Caco-2 (cell line): ENCODE measurements around the gene TESMIN. TPM values are rescaled to one million over a fixed set of nuclear protein-coding genes. Genes with fewer than 3 reads are reported as not detected.

Experiments
- BruUV-seq: library from RNA; stranded (reverse); fragments of 400-500 nt; replicated peaks from 2 replicates; lab custom pipeline; 2021; lab: Mats Ljungman, UMichigan
- CTCF ChIA-PET: fragments of 300-600 bp; sonication (Branson Sonifier 250); formaldehyde crosslinking; loops from one replicate; lab custom pipeline; 2022; ENCODE audit warnings: antibody characterized with exemption; lab: Charles Lee
- POLR2A ChIA-PET: fragments of 300-600 bp; sonication (Branson Sonifier 250); formaldehyde crosslinking; loops from one replicate; lab custom pipeline; 2022; ENCODE audit warnings: antibody characterized with exemption; lab: Charles Lee
- DNase-seq, 2 experiments: peaks; one replicate each; pipeline versions ENCODE4 v3.0.0 to v3.0.0-alpha.2; 2020 to 2022
- H3K27me3 ChIP-seq: replicated peaks from 2 replicates; pipeline ENCODE4 v1.6.0; 2011; ENCODE audit warnings: low read length; ENCODE audit not compliant: control insufficient read depth, insufficient read depth
- H3K36me3 ChIP-seq: 2 replicates; pipeline ENCODE4 v1.5.1; 2011; ENCODE audit warnings: low read length; ENCODE audit not compliant: control insufficient read depth, insufficient read depth
- H3K4me1 ChIP-seq: fragments of 250-450 bp; sonication (Bioruptor Pico); 2 replicates; pipeline ENCODE4 v1.5.1; 2020; ENCODE audit warnings: mild to moderate bottlenecking
- H3K4me3 ChIP-seq: 2 replicates; pipeline ENCODE4 v1.5.1; 2011; ENCODE audit warnings: low read depth, mild to moderate bottlenecking, control low read depth, low read length
- H3K9me3 ChIP-seq: fragments of 250-450 bp; sonication (Bioruptor Pico); 2 replicates; pipeline ENCODE4 v1.5.1; 2020; ENCODE audit warnings: mild to moderate bottlenecking, moderate library complexity
- H3K27ac Mint-ChIP-seq: one replicate; pipeline ENCODE4 v1.8.0; 2022; ENCODE audit warnings: mixed read lengths; ENCODE audit not compliant: unreplicated experiment
- H3K27me3 Mint-ChIP-seq: one replicate; pipeline ENCODE4 v1.8.0; 2022; ENCODE audit warnings: mixed read lengths; ENCODE audit not compliant: insufficient read depth, unreplicated experiment
- H3K36me3 Mint-ChIP-seq: one replicate; pipeline ENCODE4 v1.8.0; 2022; ENCODE audit warnings: mild to moderate bottlenecking, mixed read lengths; ENCODE audit not compliant: insufficient read depth, unreplicated experiment
- H3K4me1 Mint-ChIP-seq: one replicate; pipeline ENCODE4 v1.8.0; 2022; ENCODE audit warnings: low read depth, mixed read lengths; ENCODE audit not compliant: unreplicated experiment
- H3K4me3 Mint-ChIP-seq: one replicate; pipeline ENCODE4 v1.8.0; 2022; ENCODE audit warnings: mild to moderate bottlenecking, moderate library complexity, mixed read lengths; ENCODE audit not compliant: unreplicated experiment
- H3K9me3 Mint-ChIP-seq: one replicate; pipeline ENCODE4 v1.8.0; 2022; ENCODE audit warnings: mixed read lengths; ENCODE audit not compliant: unreplicated experiment
- CTCF ChIP-seq, 2 experiments: fragments of 200-600 bp in 1 of 2; IDR thresholded peaks; 1 replicate in 1 of 2; 2 replicates in 1 of 2; pipeline versions ENCODE4 v1.5.1 to v1.8.0; 2011 to 2022; ENCODE audit warnings: antibody characterized with exemption in 1 of 2, control low read depth in 1 of 2, inconsistent platforms in 1 of 2, low read depth in 1 of 2, low read length in 1 of 2, mild to moderate bottlenecking in 1 of 2, moderate library complexity in 1 of 2; ENCODE audit not compliant: insufficient read depth in 1 of 2, severe bottlenecking in 1 of 2, unreplicated experiment in 1 of 2
- intact Hi-C: fragments of 100-400 bp; cut with micrococcal nuclease; formaldehyde crosslinking; loops from one replicate; pipeline ENCODE4 v1.10.0; 2022; ENCODE audit not compliant: unreplicated experiment
- total RNA-seq: library from RNA; stranded (reverse); gene quantifications from 2 replicates; pipeline ENCODE4 v1.2.3, GENCODE V29; 2022

TESMIN gene
- total RNA-seq, 1 experiment from 2014 or later = 26.2 TPM

- no TSS peak for BruUV-seq
- TF ChIP-seq CTCF (IDR thresholded peaks at IDR 0.05; ENCODE audit: insufficient read depth in 1 of 2, low read depth in 1 of 2, low read length in 1 of 2, severe bottlenecking in 1 of 2, unreplicated experiment in 1 of 2) = no peak
- Mint-ChIP-seq H3K27me3 (no peaks in the 10 kb centered on the region), H3K27ac (peak overlapping the region; percentile 4), H3K4me1 (peaks cover 7% of the 10 kb centered on the region), H3K36me3 (no peaks in the 10 kb centered on the region), H3K4me3 (no peak overlapping the region), H3K9me3 (no peaks in the 10 kb centered on the region)
- no peak overlapping the region for H3K4me3 ChIP-seq
- H3K4me1 ChIP-seq = peaks cover 14% of the 10 kb centered on the region; the same call in 1 of the 2 replicates
- H3K36me3 ChIP-seq = no peaks in the 10 kb centered on the region
- no peaks in the 10 kb centered on the region for H3K9me3 ChIP-seq
- ChIA-PET POLR2A (no interaction called here), CTCF (interaction anchor here (0.7 kb wide), 1 partner anchor 99 kb away, joined by 3 read pairs; no protein-coding TSS in a partner anchor)
- DNase-seq = no peak
- intact Hi-C loops = no loop called here
- no peaks in the 10 kb centered on the region for H3K27me3 ChIP-seq
These were observed 25.3 kb upstream of the TESMIN start for GRCh38 chr11:68776442-68777235.

GRCh38 chr11:68775951-68776388 is 24.6 kb upstream of the TESMIN start:
- H3K36me3 Mint-ChIP-seq = no peaks in the 10 kb centered on the region
- POLR2A ChIA-PET = no interaction called here
- no TSS peak for BruUV-seq
- Histone ChIP-seq H3K36me3 (no peaks in the 10 kb centered on the region), H3K4me3 (no peak overlapping the region), H3K9me3 (no peaks in the 10 kb centered on the region), H3K27me3 (no peaks in the 10 kb centered on the region), H3K4me1 (peaks cover 12% of the 10 kb centered on the region; the same call in 1 of the 2 replicates)
- CTCF ChIA-PET = no interaction called here
- no peak for TF ChIP-seq CTCF (IDR thresholded peaks at IDR 0.05; ENCODE audit: insufficient read depth in 1 of 2, low read depth in 1 of 2, low read length in 1 of 2, severe bottlenecking in 1 of 2, unreplicated experiment in 1 of 2)
- peak overlapping the region; percentile 4 for H3K27ac Mint-ChIP-seq
- H3K4me1 Mint-ChIP-seq = peaks cover 7% of the 10 kb centered on the region
- H3K9me3 Mint-ChIP-seq = no peaks in the 10 kb centered on the region
- DNase-seq = peak; percentile 27 to 67
- no peaks in the 10 kb centered on the region for H3K27me3 Mint-ChIP-seq
- H3K4me3 Mint-ChIP-seq = no peak overlapping the region
- intact Hi-C loops = no loop called here

GRCh38 chr11:68774194-68774585 is 22.9 kb upstream of the TESMIN start:
- H3K9me3 ChIP-seq = no peaks in the 10 kb centered on the region
- CTCF ChIA-PET = no interaction called here
- H3K4me1 ChIP-seq = peaks cover 6% of the 10 kb centered on the region; the same call in 1 of the 2 replicates
- Mint-ChIP-seq H3K4me1 (peaks cover 7% of the 10 kb centered on the region), H3K36me3 (no peaks in the 10 kb centered on the region), H3K27ac (no peak overlapping the region), H3K27me3 (peaks cover 3% of the 10 kb centered on the region), H3K4me3 (no peak overlapping the region), H3K9me3 (no peaks in the 10 kb centered on the region)
- intact Hi-C loops = no loop called here
- no peaks in the 10 kb centered on the region for H3K27me3 ChIP-seq
- BruUV-seq = no TSS peak
- TF ChIP-seq CTCF (IDR thresholded peaks at IDR 0.05; ENCODE audit: insufficient read depth in 1 of 2, low read depth in 1 of 2, low read length in 1 of 2, severe bottlenecking in 1 of 2, unreplicated experiment in 1 of 2) = no peak
- no peak overlapping the region for H3K4me3 ChIP-seq
- POLR2A ChIA-PET = no interaction called here
- no peak for DNase-seq
- H3K36me3 ChIP-seq = no peaks in the 10 kb centered on the region
